GM21367 (cell line): Measurements from ENCODE around the gene TBATA.

Experiments used
- ATAC-seq: cut with Tn5 transposase; IDR thresholded peaks from one replicate; pipeline ENCODE4 v1.9.1; 2021; ENCODE audit not compliant: unreplicated experiment

TBATA gene

GRCh38 chr10:70747192-70747965, 37.8 kb downstream of the TBATA start:
- no peak for ATAC-seq

- no peak for ATAC-seq
Measured at GRCh38 chr10:70745555-70745954, 39.6 kb downstream of the TBATA start.

GRCh38 chr10:70744617-70745143, 40.5 kb downstream of the TBATA start:
- ATAC-seq: no peak

- ATAC-seq: no peak
Measured at GRCh38 chr10:70743879-70744278, 41.3 kb downstream of the TBATA start.

GRCh38 chr10:70743430-70743788, 41.8 kb downstream of the TBATA start:
- ATAC-seq: no peak

- ATAC-seq: no peak
Measured at GRCh38 chr10:70742537-70743429, 42.4 kb downstream of the TBATA start.

GRCh38 chr10:70740406-70741288, 44.5 kb downstream of the TBATA start:
- ATAC-seq: no peak

GRCh38 chr10:70738761-70739121, 46.4 kb downstream of the TBATA start:
- no peak for ATAC-seq

- no peak for ATAC-seq
Measured at GRCh38 chr10:70738006-70738760, 47.0 kb downstream of the TBATA start.

- ATAC-seq: no peak
Measured at GRCh38 chr10:70737250-70737649, 47.9 kb downstream of the TBATA start.

- no peak for ATAC-seq
Measured at GRCh38 chr10:70736525-70736924, 48.7 kb downstream of the TBATA start.

- no peak for ATAC-seq
Measured at GRCh38 chr10:70735161-70735560, 50.0 kb downstream of the TBATA start.

GRCh38 chr10:70733051-70733450, 52.1 kb downstream of the TBATA start:
- ATAC-seq: no peak

GRCh38 chr10:70732569-70732968, 52.6 kb downstream of the TBATA start:
- ATAC-seq: no peak

GRCh38 chr10:70730955-70731354, 54.2 kb downstream of the TBATA start:
- no peak for ATAC-seq

- ATAC-seq: no peak
Measured at GRCh38 chr10:70729763-70730357, 55.3 kb downstream of the TBATA start.

GRCh38 chr10:70728328-70728727, 56.8 kb downstream of the TBATA start:
- no peak for ATAC-seq

GRCh38 chr10:70726909-70727495, 58.2 kb downstream of the TBATA start:
- ATAC-seq: no peak

- no peak for ATAC-seq
Measured at GRCh38 chr10:70723771-70724170, 61.4 kb downstream of the TBATA start.
